Kidney (tissue), 14 donors: Measurements from ENCODE around the gene RTKN. TPM values are rescaled to one million over a fixed set of nuclear protein-coding genes. Genes with fewer than 3 reads are reported as not detected.

ENCODE experiments used
- DNase-seq, 5 donors: peaks; one replicate each; pipeline ENCODE4 v3.0.0-alpha.2; 2013 to 2020
- FAIRE-seq: peaks from 2 replicates; lab custom pipeline; 2012; peaks lifted over from hg19 to GRCh38; lab: Jason Lieb, UNC
- H3K27ac ChIP-seq, 2 donors: one replicate each; pipeline ENCODE4 v1.7.0; 2013; ENCODE audit warnings: low read depth in 2 of 2, low read length in 2 of 2, inconsistent platforms in 1 of 2
- H3K27me3 ChIP-seq: one replicate; pipeline ENCODE4 v1.7.1; 2013; ENCODE audit warnings: low read length, inconsistent platforms; ENCODE audit not compliant: control insufficient read depth, insufficient read depth
- H3K36me3 ChIP-seq, 3 donors: one replicate each; pipeline versions ENCODE4 v1.7.0 to v1.7.1; 2013; ENCODE audit warnings: low read length in 3 of 3, control low read depth in 1 of 3, inconsistent platforms in 1 of 3; ENCODE audit not compliant: insufficient read depth in 3 of 3, control insufficient read depth in 2 of 3
- H3K4me1 ChIP-seq, 3 donors: one replicate each; pipeline versions ENCODE4 v1.7.0 to v1.7.1; 2013; ENCODE audit warnings: low read length in 3 of 3, inconsistent platforms in 1 of 3, low read depth in 1 of 3; ENCODE audit not compliant: control insufficient read depth in 2 of 3, insufficient read depth in 2 of 3
- H3K4me3 ChIP-seq, 3 donors: one replicate each; pipeline versions ENCODE4 v1.7.0 to v1.8.1; 2013; ENCODE audit warnings: low read length in 3 of 3, control low read depth in 1 of 3, inconsistent platforms in 1 of 3
- H3K9ac ChIP-seq, 3 donors: one replicate each; pipeline versions ENCODE4 v1.7.0 to v1.7.1; 2013; ENCODE audit warnings: low read length in 3 of 3, control low read depth in 1 of 3, inconsistent platforms in 1 of 3
- H3K9me3 ChIP-seq, 3 donors: one replicate each; pipeline versions ENCODE4 v1.7.0 to v1.7.1; 2013; ENCODE audit warnings: low read length in 3 of 3, control low read depth in 1 of 3, inconsistent platforms in 1 of 3; ENCODE audit not compliant: control insufficient read depth in 2 of 3, insufficient read depth in 1 of 3
- CTCF ChIP-seq: IDR thresholded peaks from 3 replicates; pipeline ENCODE4 v1.5.1; 2012; ENCODE audit warnings: mild to moderate bottlenecking, moderate library complexity, borderline replicate concordance; ENCODE audit not compliant: insufficient read depth; ENCODE audit errors: extremely low read depth
- intact Hi-C: fragments of 100-400 bp; cut with DNase I; formaldehyde crosslinking; loops from one replicate; pipeline ENCODE4 v1.11.1; 2022
- polyA plus RNA-seq: library from polyadenylated mRNA; stranded (reverse); fragments of 350-450 nt; fragmentation: Illumina TruSeq; extraction: RNeasy Lipid Tissue Mini Kit (QIAGEN cat#74804); gene quantifications from one replicate; pipeline ENCODE4 v1.2.3, GENCODE V29; 2014; ENCODE audit warnings: low read depth, low replicate concordance; ENCODE audit not compliant: insufficient read depth
- total RNA-seq: library from RNA; stranded (reverse); fragmentation: NEBNext Ultra II Directional; extraction: Animal tissue kit (Norgen Biotek cat#: 25700); gene quantifications from one replicate; pipeline ENCODE4 v1.2.1, GENCODE V29; 2021
- donor health status: control.
- donor health status: control.
- donor health status: control.
- donor health status: control.
- donor health status: control.
- donor health status: DM: yes; HTN: yes; CAD: no.
- donor health status: Normal renal cell carcinoma (clear cell type).

Gene RTKN
- total and polyA plus RNA-seq, 2 donors from 2014 or later: 76.4 to 95.6 TPM

- H3K27me3 ChIP-seq: no peaks in the 10 kb centered on the region
- intact Hi-C loops: no loop called here
- no peaks in the 10 kb centered on the region for H3K9me3 ChIP-seq
- H3K36me3 ChIP-seq: peaks cover 0 to 22% (median 15%) of the 10 kb centered on the region in 3 donors
- H3K4me1 ChIP-seq: peaks cover 0 to 11% (median 3%) of the 10 kb centered on the region in 3 donors
- TF ChIP-seq CTCF: no peak
- no peak for DNase-seq
- no peak overlapping the region for H3K4me3 ChIP-seq
- no peak for FAIRE-seq
- no peak overlapping the region for H3K9ac ChIP-seq
- no peak overlapping the region for H3K27ac ChIP-seq
Observed at GRCh38 chr2:74378007-74378406, 63.7 kb downstream of the RTKN start.

GRCh38 chr2:74375838-74376237, 65.9 kb downstream of the RTKN start:
- no peak overlapping the region for H3K27ac ChIP-seq
- H3K9me3 ChIP-seq: no peaks in the 10 kb centered on the region
- FAIRE-seq (no peak), DNase-seq (no peak)
- no peak for TF ChIP-seq CTCF
- H3K9ac ChIP-seq: no peak overlapping the region
- intact Hi-C loops: no loop called here
- H3K36me3 ChIP-seq: peaks cover 0 to 27% (median 19%) of the 10 kb centered on the region in 3 donors
- H3K4me1 ChIP-seq: peaks cover 0 to 11% (median 3%) of the 10 kb centered on the region in 3 donors
- H3K27me3 ChIP-seq: no peaks in the 10 kb centered on the region
- H3K4me3 ChIP-seq: no peak overlapping the region

Other genes starting within 250 kb of the RTKN start
- 69.6 TPM for gene MTHFD2, start 243.3 kb downstream of the RTKN start, total RNA-seq
- gene MTHFD2, start 243.3 kb downstream of the RTKN start, polyA plus RNA-seq: 19.0 TPM
- 5.2 TPM for gene SLC4A5, start 98.5 kb downstream of the RTKN start, total RNA-seq
- gene SLC4A5, start 98.5 kb downstream of the RTKN start, polyA plus RNA-seq: 1.1 TPM
- 134 TPM for gene DCTN1, start 61.6 kb downstream of the RTKN start, total RNA-seq
- 191 TPM for gene DCTN1, start 61.6 kb downstream of the RTKN start, polyA plus RNA-seq
- gene C2orf81, start 20.3 kb downstream of the RTKN start, total RNA-seq: 11.6 TPM
- 8.8 TPM for gene C2orf81, start 20.3 kb downstream of the RTKN start, polyA plus RNA-seq
- 23.3 TPM for gene WDR54, start 20.2 kb downstream of the RTKN start, total RNA-seq
- 37.6 TPM for gene WDR54, start 20.2 kb downstream of the RTKN start, polyA plus RNA-seq
- gene INO80B, start 13.2 kb upstream of the RTKN start, total RNA-seq: 44.2 TPM
- 37.0 TPM for gene INO80B, start 13.2 kb upstream of the RTKN start, polyA plus RNA-seq
- gene WBP1, start 16.5 kb upstream of the RTKN start, total RNA-seq: 83.9 TPM
- 150 TPM for gene WBP1, start 16.5 kb upstream of the RTKN start, polyA plus RNA-seq
- 51.9 TPM for gene MOGS, start 23.4 kb upstream of the RTKN start, total RNA-seq
- gene MOGS, start 23.4 kb upstream of the RTKN start, polyA plus RNA-seq: 27.5 TPM
- 85.1 TPM for gene MRPL53, start 30.7 kb upstream of the RTKN start, total RNA-seq
- gene MRPL53, start 30.7 kb upstream of the RTKN start, polyA plus RNA-seq: 157 TPM
- gene CCDC142, start 41.1 kb upstream of the RTKN start, total RNA-seq: 23.1 TPM
- gene CCDC142, start 41.1 kb upstream of the RTKN start, polyA plus RNA-seq: 2.8 TPM
- gene TTC31, start 41.1 kb upstream of the RTKN start, total RNA-seq: 29.1 TPM
- gene TTC31, start 41.1 kb upstream of the RTKN start, polyA plus RNA-seq: 11.5 TPM
- 2.5 TPM for gene LBX2, start 57.7 kb upstream of the RTKN start, total RNA-seq
- 1.5 TPM for gene LBX2, start 57.7 kb upstream of the RTKN start, polyA plus RNA-seq
- gene PCGF1, start 65.8 kb upstream of the RTKN start, total RNA-seq: 20.7 TPM
- 20.1 TPM for gene PCGF1, start 65.8 kb upstream of the RTKN start, polyA plus RNA-seq
- not detected for gene TLX2, start 72.5 kb upstream of the RTKN start, total RNA-seq
- not detected for gene TLX2, start 72.5 kb upstream of the RTKN start, polyA plus RNA-seq
- gene DQX1, start 84.3 kb upstream of the RTKN start, total RNA-seq: not detected
- not detected for gene DQX1, start 84.3 kb upstream of the RTKN start, polyA plus RNA-seq
- 91.0 TPM for gene AUP1, start 87.8 kb upstream of the RTKN start, total RNA-seq
- 130 TPM for gene AUP1, start 87.8 kb upstream of the RTKN start, polyA plus RNA-seq
- gene HTRA2, start 88.0 kb upstream of the RTKN start, total RNA-seq: 30.8 TPM
- 44.2 TPM for gene HTRA2, start 88.0 kb upstream of the RTKN start, polyA plus RNA-seq
- 9.7 TPM for gene LOXL3, start 112.0 kb upstream of the RTKN start, total RNA-seq
- gene LOXL3, start 112.0 kb upstream of the RTKN start, polyA plus RNA-seq: 2.4 TPM
- gene DOK1, start 112.8 kb upstream of the RTKN start, total RNA-seq: 16.7 TPM
- 11.3 TPM for gene DOK1, start 112.8 kb upstream of the RTKN start, polyA plus RNA-seq
- gene M1AP, start 206.4 kb upstream of the RTKN start, total RNA-seq: 3.4 TPM
- gene M1AP, start 206.4 kb upstream of the RTKN start, polyA plus RNA-seq: 0.49 TPM
- gene SEMA4F, start 212.3 kb upstream of the RTKN start, total RNA-seq: 10.8 TPM
- gene SEMA4F, start 212.3 kb upstream of the RTKN start, polyA plus RNA-seq: 5.2 TPM